Peyer's patch (tissue), 4 donors: ENCODE measurements around the gene PDZD4.

ENCODE experiments used
- CTCF ChIP-seq, 6 experiments: fragments of 450-650 bp in 4 of 6; fragments of 200-600 bp in 2 of 6; sonication (generic) in 1 of 6; IDR thresholded peaks; one replicate each; pipeline ENCODE4 v1.5.1; 2017 to 2019; ENCODE audit warnings: antibody characterized with exemption in 6 of 6, mild to moderate bottlenecking in 3 of 6, moderate library complexity in 1 of 6
- POLR2A ChIP-seq, 2 donors: fragments of 450-650 bp; IDR thresholded peaks; one replicate each; pipeline ENCODE4 v1.5.1; 2017; ENCODE audit warnings: antibody characterized with exemption in 2 of 2, mild to moderate bottlenecking in 2 of 2, moderate library complexity in 2 of 2

GRCh38 chrX:153874366-153875125 lies 44.2 kb upstream of the PDZD4 start:
- TF ChIP-seq CTCF (IDR thresholded peaks at IDR 0.05) = no peak
- TF ChIP-seq POLR2A (IDR thresholded peaks at IDR 0.05) = no peak
